Naive thymus-derived CD8-positive, alpha-beta T cell (primary cell): ENCODE data around the gene YIPF6. TPM values are rescaled to one million over a fixed set of nuclear protein-coding genes. Genes with fewer than 3 reads are reported as not detected.
"Not testable (repeated sequence)": the region's sequence is repeated elsewhere in the genome, so short reads cannot be mapped to it uniquely, and the experiment has no call there.

Experiments used
- ATAC-seq, 2 donors: fragments of 150-1000 bp; cut with Tn5 transposase in 1 of 2; sonication (Bioruptor Pico), chemical (Tn5 transposase) in 1 of 2; 1 replicate in 1 of 2; 2 replicates in 1 of 2; pipeline ENCODE4 v1.10.0; 2021; ENCODE audit warnings: mild to moderate bottlenecking in 2 of 2, moderate library complexity in 2 of 2
- POLR2A ChIA-PET: fragments of 350-600 bp; sonication (Branson Sonifier 250); formaldehyde crosslinking; loops from one replicate; lab custom pipeline; 2021; ENCODE audit warnings: antibody characterized with exemption; lab: Charles Lee
- DNase-seq, 10 donors: peaks; one replicate each; pipeline versions ENCODE4 v3.0.0 to v3.0.0-alpha.2; 2020 to 2022
- H3K27ac Mint-ChIP-seq, 10 donors: one replicate each; pipeline ENCODE4 v1.8.0; 2020 to 2022; ENCODE audit warnings: mild to moderate bottlenecking in 10 of 10, mixed read lengths in 10 of 10, moderate library complexity in 4 of 10, inconsistent platforms in 1 of 10
- H3K27me3 Mint-ChIP-seq, 5 donors: one replicate each; pipeline ENCODE4 v1.8.0; 2021 to 2022; ENCODE audit warnings: mixed read lengths in 5 of 5
- H3K36me3 Mint-ChIP-seq, 3 donors: one replicate each; pipeline ENCODE4 v1.8.0; 2020 to 2022; ENCODE audit warnings: mixed read lengths in 3 of 3, mild to moderate bottlenecking in 2 of 3, inconsistent platforms in 1 of 3
- H3K4me1 Mint-ChIP-seq, 4 donors: one replicate each; pipeline ENCODE4 v1.8.0; 2021 to 2022; ENCODE audit warnings: mixed read lengths in 4 of 4
- H3K4me3 Mint-ChIP-seq, 10 donors: one replicate each; pipeline ENCODE4 v1.8.0; 2020 to 2022; ENCODE audit warnings: mild to moderate bottlenecking in 10 of 10, mixed read lengths in 10 of 10, moderate library complexity in 6 of 10, inconsistent platforms in 1 of 10
- H3K9me3 Mint-ChIP-seq, 9 donors: one replicate each; pipeline ENCODE4 v1.8.0; 2020 to 2022; ENCODE audit warnings: mixed read lengths in 9 of 9, mild to moderate bottlenecking in 3 of 9, inconsistent platforms in 1 of 9, moderate library complexity in 1 of 9
- polyA plus RNA-seq, 3 donors: library from polyadenylated mRNA; unstranded; fragments of 300-500 nt; fragmentation: Illumina TruSeq; gene quantifications; one replicate each; pipeline ENCODE4 v1.2.3, GENCODE V29; 2021
- total RNA-seq, 8 experiments: library from RNA in 2 of 8; stranded (reverse) in 2 of 8; gene quantifications; one replicate each; pipeline ENCODE4 v1.2.3 and lab custom pipeline; 2021 to 2026

Gene YIPF6
- total and polyA plus RNA-seq, 5 experiments from 2014 or later: 10.6 to 21.2 (median 13.6) TPM

DNA sequence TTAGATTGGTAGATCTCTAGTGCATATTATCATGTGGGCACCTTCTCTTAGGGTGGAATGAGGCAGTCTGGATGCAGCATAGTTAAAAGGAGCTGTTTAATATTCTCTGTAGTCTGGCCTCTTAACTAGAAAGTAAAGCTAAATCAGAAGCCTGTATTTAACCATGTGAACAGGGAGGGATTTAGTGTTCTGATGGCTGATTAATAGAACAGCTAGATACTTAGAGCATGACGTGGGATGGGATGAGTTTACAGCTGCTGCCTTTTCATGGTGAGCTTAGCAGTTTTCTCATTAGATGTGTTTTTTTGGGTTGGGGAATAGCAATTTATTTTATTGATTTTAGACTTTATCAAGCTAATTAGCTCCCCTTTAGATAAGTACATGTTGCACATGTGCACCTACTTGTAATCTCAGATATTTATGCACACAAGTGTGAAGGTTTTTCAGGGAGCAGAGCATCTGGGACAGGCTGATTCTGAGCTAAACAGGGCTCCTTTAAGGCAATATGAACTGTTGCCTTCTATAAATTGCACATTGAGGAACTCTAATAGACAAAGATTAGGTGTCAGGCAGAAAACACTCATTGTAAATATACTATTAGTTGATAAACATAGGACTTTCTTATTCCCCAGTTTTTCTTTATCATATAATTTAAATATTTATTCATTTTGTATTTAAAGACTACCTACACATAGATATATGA is 34.1 kb downstream of the YIPF6 start:
- Mint-ChIP-seq H3K27me3 (no peaks in the 10 kb centered on the region), H3K4me3 (no peak overlapping the region), H3K27ac (no peak overlapping the region), H3K36me3 (peaks cover 0 to 47% (median 6%) of the 10 kb centered on the region in 3 donors), H3K9me3 (no peaks in the 10 kb centered on the region), H3K4me1 (peaks cover 0 to 5% (median 2%) of the 10 kb centered on the region in 4 donors)
- no peak for DNase-seq
- POLR2A ChIA-PET: no interaction called here
- ATAC-seq: no peak

DNA sequence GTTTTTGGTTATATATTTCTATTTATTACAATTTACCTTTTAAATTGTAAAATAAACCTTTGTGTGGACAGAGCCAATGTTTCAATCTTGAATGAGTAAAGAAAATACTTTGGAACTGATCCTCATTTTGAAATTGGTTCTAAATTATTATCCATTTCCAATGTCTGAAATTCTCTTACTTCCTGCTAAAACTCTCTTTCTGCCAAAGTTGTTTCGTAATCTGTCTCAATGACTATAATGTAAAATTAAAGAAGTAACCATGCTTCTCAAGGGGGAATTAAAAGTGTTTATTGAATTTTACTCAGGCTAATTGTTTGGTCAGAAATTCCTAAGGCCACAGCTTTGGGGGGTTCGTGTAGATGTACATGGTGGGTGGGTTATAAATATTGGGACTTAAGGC is 34.8 kb downstream of the YIPF6 start:
- POLR2A ChIA-PET: no interaction called here
- peaks cover 0 to 41% (median 2%) of the 10 kb centered on the region in 3 donors for H3K36me3 Mint-ChIP-seq
- no peak for DNase-seq
- H3K4me1 Mint-ChIP-seq: peaks cover 0 to 8% (median 0%) of the 10 kb centered on the region in 4 donors
- no peak overlapping the region for H3K4me3 Mint-ChIP-seq
- ATAC-seq: no peak
- peak overlapping the region in 1 of 10 donors; percentile 56 for H3K27ac Mint-ChIP-seq
- no peaks in the 10 kb centered on the region for H3K9me3 Mint-ChIP-seq
- H3K27me3 Mint-ChIP-seq: no peaks in the 10 kb centered on the region

DNA sequence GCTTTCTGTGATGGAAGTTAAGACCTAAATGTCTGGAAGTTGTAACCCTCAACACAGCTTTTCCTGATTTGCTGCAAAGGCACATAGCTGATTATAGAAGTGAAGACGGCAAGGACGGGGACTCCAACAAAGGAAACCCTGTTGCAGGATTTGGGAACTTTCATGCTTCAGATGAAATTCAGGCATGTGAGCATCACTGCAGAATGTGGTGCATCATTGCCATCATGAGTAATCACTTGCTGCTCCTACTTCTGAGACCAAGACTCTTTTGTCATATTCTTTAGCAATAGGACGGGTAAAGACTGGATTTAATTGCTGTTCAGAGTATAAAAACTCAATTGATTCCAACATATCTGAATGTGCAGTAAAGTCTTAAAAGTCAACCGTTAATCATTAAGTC is 35.8 kb downstream of the YIPF6 start:
- H3K4me1 Mint-ChIP-seq: peaks cover 0 to 5% (median 0%) of the 10 kb centered on the region in 4 donors

DNA sequence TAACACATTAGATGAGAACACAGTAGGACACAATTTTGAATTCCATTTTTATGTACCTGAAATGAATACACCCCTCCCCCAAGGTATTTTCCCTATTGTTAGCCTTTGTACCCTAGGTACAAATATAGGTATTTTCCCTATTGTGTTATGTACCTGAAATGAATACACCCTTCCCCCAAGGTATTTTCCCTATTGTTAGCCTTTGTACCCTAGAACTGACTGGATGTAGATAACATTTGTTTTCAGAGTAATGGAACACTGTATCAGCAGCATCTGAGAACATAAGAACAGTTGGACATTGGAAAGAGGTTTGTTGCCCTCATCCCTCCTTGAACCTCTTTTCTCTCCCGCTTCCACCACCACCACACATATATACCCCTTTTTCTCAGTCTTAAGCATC is 37.6 kb downstream of the YIPF6 start:
- ATAC-seq (no peak), DNase-seq (no peak)
- peaks cover 0 to 5% (median 0%) of the 10 kb centered on the region in 4 donors for H3K4me1 Mint-ChIP-seq
- no peak overlapping the region for H3K4me3 Mint-ChIP-seq
- H3K27me3 Mint-ChIP-seq: no peaks in the 10 kb centered on the region
- peak overlapping the region in 1 of 10 donors; percentile 45 for H3K27ac Mint-ChIP-seq
- peaks cover 0 to 3% (median 0%) of the 10 kb centered on the region in 9 donors for H3K9me3 Mint-ChIP-seq
- POLR2A ChIA-PET: no interaction called here
- peaks cover 0 to 26% (median 0%) of the 10 kb centered on the region in 3 donors for H3K36me3 Mint-ChIP-seq

More for the DNA sequence above, 35.8 kb downstream of the YIPF6 start:
- DNase-seq (no peak), ATAC-seq (no peak)
- Mint-ChIP-seq H3K27me3 (no peaks in the 10 kb centered on the region), H3K36me3 (peaks cover 0 to 31% (median 0%) of the 10 kb centered on the region in 3 donors), H3K4me3 (no peak overlapping the region), H3K9me3 (no peaks in the 10 kb centered on the region), H3K27ac (no peak overlapping the region)
- POLR2A ChIA-PET: no interaction called here

DNA sequence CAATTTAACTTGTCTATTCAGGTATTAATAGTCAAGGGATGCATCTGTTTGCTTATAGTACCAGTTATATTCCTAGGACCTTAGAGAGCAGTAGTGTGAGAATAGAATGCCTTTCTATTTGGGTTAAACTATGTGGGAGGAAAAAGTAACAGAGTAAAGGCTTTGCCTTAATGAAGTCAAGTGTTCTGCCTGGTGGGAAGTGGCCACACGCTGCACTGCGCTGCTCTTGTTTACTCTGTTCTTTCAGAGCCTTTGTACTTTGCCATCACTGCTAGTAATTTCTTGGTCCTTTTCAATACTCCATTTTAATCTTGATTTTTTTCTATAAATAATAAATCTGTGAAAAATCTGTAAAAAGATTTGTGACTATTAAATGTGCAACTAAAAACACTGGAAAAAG is 38.0 kb downstream of the YIPF6 start:
- POLR2A ChIA-PET: no interaction called here
- H3K4me3 Mint-ChIP-seq: no peak overlapping the region
- peaks cover 0 to 3% (median 0%) of the 10 kb centered on the region in 9 donors for H3K9me3 Mint-ChIP-seq
- peak overlapping the region in 1 of 10 donors; percentile 45 for H3K27ac Mint-ChIP-seq
- DNase-seq (no peak), ATAC-seq (no peak)
- H3K36me3 Mint-ChIP-seq: peaks cover 0 to 23% (median 1%) of the 10 kb centered on the region in 3 donors
- H3K27me3 Mint-ChIP-seq: no peaks in the 10 kb centered on the region
- H3K4me1 Mint-ChIP-seq: peaks cover 0 to 5% (median 0%) of the 10 kb centered on the region in 4 donors

DNA sequence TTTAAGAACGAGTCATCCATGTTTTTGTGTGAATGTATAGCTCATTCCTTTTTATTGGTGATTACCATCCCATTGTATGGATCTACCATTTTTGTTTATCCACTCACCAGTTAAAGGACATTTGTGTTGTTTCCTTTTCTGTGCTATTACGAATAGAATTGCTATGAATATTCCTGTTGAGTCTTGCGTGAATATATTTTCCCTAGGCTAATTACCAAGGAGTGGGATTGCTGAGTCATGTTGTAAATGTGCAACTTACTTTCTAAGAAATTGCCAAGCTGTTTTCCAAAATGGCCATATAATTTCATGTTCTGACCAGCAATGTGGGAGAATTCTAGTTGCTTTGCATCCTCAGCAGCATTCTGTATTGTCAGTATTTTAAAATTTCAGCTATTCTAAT is 51.3 kb downstream of the YIPF6 start:
- no peaks in the 10 kb centered on the region for H3K4me1 Mint-ChIP-seq
- H3K27me3 Mint-ChIP-seq: no peaks in the 10 kb centered on the region
- DNase-seq (no peak), ATAC-seq (no peak)
- H3K36me3 Mint-ChIP-seq: peaks cover 0 to 7% (median 3%) of the 10 kb centered on the region in 3 donors
- POLR2A ChIA-PET: no interaction called here
- no peak overlapping the region for H3K4me3 Mint-ChIP-seq
- peaks cover 0 to 2% (median 0%) of the 10 kb centered on the region in 9 donors for H3K9me3 Mint-ChIP-seq
- no peak overlapping the region for H3K27ac Mint-ChIP-seq

DNA sequence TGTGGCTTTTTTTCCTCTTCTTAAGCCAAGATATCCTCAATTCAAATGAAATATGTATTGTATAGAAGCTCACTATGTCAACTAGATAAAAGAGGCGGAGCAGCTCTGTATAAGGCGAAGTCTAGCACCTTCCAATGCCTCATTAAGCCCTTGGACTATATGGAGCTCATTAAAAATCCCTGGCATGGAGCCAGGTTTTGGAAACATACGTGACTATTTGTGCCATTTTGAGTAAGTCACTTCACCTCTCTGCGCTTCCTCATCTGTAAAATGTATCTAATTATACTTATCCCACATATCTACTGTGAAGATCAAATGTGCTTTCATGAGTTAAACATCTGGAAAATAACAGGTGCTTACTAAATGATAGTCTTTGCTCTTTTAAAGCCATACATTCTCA is 57.2 kb downstream of the YIPF6 start:
- Mint-ChIP-seq H3K4me1 (no peaks in the 10 kb centered on the region), H3K36me3 (peaks cover 0 to 10% (median under 1%) of the 10 kb centered on the region in 3 donors), H3K27me3 (no peaks in the 10 kb centered on the region), H3K4me3 (no peak overlapping the region), H3K27ac (no peak overlapping the region), H3K9me3 (peaks cover 0 to 18% (median 0%) of the 10 kb centered on the region in 9 donors)
- POLR2A ChIA-PET: no interaction called here
- DNase-seq: no peak
- no peak for ATAC-seq

DNA sequence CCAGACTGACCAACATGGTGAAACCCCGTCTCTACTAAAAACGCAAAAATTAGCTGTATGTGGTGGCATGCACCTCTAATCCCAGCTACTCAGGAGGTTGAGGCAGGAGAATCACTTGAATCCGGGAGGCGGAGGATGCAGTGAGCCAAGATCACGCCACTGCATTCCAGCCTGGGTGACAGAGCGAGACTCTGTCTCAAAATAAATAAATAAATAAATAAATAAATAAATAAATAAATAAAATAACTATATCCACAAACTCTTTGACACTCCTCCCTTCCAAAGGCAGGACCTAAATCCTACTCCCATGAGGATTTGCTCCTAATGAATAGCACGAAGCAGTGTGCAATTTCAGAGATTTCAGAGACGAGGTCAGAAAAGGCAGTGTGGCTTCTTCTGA is 58.3 kb downstream of the YIPF6 start:
- POLR2A ChIA-PET, H3K27ac Mint-ChIP-seq, DNase-seq, ATAC-seq, H3K4me1 Mint-ChIP-seq, H3K4me3 Mint-ChIP-seq, H3K27me3 Mint-ChIP-seq: not testable (repeated sequence)
- peaks cover 0 to 29% (median 2%) of the 10 kb centered on the region in 9 donors for H3K9me3 Mint-ChIP-seq
- peaks cover 0 to 18% (median 6%) of the 10 kb centered on the region in 3 donors for H3K36me3 Mint-ChIP-seq

GRCh38 chrX:68559905-68560304 is 61.1 kb downstream of the YIPF6 start:
- POLR2A ChIA-PET, H3K4me1 Mint-ChIP-seq, H3K27ac Mint-ChIP-seq, ATAC-seq, H3K27me3 Mint-ChIP-seq, DNase-seq, H3K4me3 Mint-ChIP-seq: not testable (repeated sequence)
- H3K36me3 Mint-ChIP-seq: peaks cover 9 to 37% (median 14%) of the 10 kb centered on the region in 3 donors
- H3K9me3 Mint-ChIP-seq: peaks cover 0 to 48% (median 17%) of the 10 kb centered on the region in 9 donors

DNA sequence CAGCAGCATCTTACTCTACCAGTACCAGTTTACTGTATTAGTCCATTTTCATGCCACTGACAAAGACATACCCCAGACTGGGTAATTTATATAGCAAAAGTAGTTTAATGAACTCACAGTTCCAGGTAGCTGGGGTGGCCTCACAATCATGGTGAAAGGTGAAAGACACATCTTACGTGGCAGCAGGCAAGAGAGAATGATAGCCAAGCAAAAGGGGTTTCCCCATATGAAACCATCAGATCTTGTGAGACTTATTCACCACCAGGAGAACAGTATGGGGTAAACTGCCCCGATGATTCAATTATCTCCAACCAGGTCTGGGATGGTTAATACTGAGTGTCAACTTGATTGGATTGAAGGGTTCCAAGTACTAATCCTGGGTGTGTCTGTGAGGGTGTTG is 69.3 kb downstream of the YIPF6 start:
- POLR2A ChIA-PET: no interaction called here

DNA sequence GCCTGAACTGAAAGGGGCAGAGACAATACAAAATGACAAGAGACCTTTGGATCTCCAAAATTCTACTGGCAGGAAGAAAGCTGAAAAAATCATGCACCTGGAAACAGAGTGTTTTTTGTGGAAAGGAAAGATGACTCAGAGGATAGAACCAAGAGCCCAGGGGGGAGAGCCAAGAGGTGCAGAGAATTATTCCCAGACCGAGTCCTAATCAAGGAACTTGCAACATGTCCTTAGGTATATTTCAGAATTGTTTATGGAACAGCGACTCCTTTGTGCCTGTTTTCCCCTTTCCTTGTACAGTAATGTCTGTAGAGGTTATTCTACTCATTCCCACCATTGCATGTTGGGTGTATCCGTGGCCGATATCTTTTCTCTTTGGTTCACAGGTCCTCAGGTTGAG is 71.7 kb downstream of the YIPF6 start:
- Mint-ChIP-seq H3K27ac (no peak overlapping the region), H3K4me1 (no peaks in the 10 kb centered on the region), H3K27me3 (no peaks in the 10 kb centered on the region), H3K36me3 (peaks cover 0 to 6% (median 3%) of the 10 kb centered on the region in 3 donors), H3K9me3 (peaks cover 0 to 4% (median 0%) of the 10 kb centered on the region in 9 donors), H3K4me3 (no peak overlapping the region)
- POLR2A ChIA-PET: no interaction called here
- ATAC-seq (no peak), DNase-seq (no peak)

More for the DNA sequence above, 69.3 kb downstream of the YIPF6 start:
- DNase-seq (no peak), ATAC-seq (no peak)
- Mint-ChIP-seq H3K4me1 (no peaks in the 10 kb centered on the region), H3K9me3 (peaks cover 0 to 12% (median 4%) of the 10 kb centered on the region in 9 donors), H3K36me3 (peaks cover 9 to 19% (median 10%) of the 10 kb centered on the region in 3 donors), H3K27me3 (no peaks in the 10 kb centered on the region), H3K27ac (no peak overlapping the region), H3K4me3 (no peak overlapping the region)

DNA sequence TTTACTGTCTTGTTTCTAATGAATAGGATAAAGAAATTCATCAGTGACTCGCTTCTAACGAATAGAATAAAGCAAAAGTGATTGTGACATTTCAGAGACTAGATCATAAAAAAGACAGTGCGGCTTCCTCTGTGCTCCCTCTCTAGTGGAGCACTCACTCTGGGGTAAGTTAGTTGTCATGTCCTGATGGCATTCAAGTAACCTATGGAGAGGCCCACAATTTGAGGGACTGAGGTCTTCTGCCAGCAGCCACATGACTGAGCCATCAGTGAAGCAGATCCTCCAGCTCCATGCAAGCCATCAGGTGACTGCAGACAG is 72.4 kb downstream of the YIPF6 start:
- H3K4me1 Mint-ChIP-seq: no peaks in the 10 kb centered on the region
- H3K36me3 Mint-ChIP-seq: peaks cover 0 to 6% (median 3%) of the 10 kb centered on the region in 3 donors
- no peak for ATAC-seq
- POLR2A ChIA-PET: no interaction called here
- H3K4me3 Mint-ChIP-seq: no peak overlapping the region
- no peak for DNase-seq
- no peak overlapping the region for H3K27ac Mint-ChIP-seq
- H3K9me3 Mint-ChIP-seq: peaks cover 0 to 4% (median 0%) of the 10 kb centered on the region in 9 donors
- no peaks in the 10 kb centered on the region for H3K27me3 Mint-ChIP-seq

- H3K36me3 Mint-ChIP-seq: peaks cover 0 to 6% (median under 1%) of the 10 kb centered on the region in 3 donors
- H3K27ac Mint-ChIP-seq: no peak overlapping the region
- ATAC-seq (no peak), DNase-seq (no peak)
- peaks cover 0 to 3% (median under 1%) of the 10 kb centered on the region in 9 donors for H3K9me3 Mint-ChIP-seq
- H3K27me3 Mint-ChIP-seq: no peaks in the 10 kb centered on the region
- H3K4me1 Mint-ChIP-seq: no peaks in the 10 kb centered on the region
- no peak overlapping the region for H3K4me3 Mint-ChIP-seq
- POLR2A ChIA-PET: no interaction called here
These were observed 72.9 kb downstream of the YIPF6 start for GRCh38 chrX:68571610-68572311.
